Activated T-cell treated with anti-CD3 and anti-CD28 coated beads for 4 hours (primary cell): ENCODE results near the gene IP6K2.
A peak's percentile ranks its signal among the peaks of the same experiment; 100 is the strongest.

ENCODE experiments used
- DNase-seq: peaks from one replicate; pipeline ENCODE4 v3.0.0-alpha.2; 2020

Gene IP6K2

GRCh38 chr3:48662753-48663488 is 54.1 kb downstream of the IP6K2 start, which contains the start of gene CELSR3:
TSS of gene CELSR3 (minus strand) at chr3:48662886. CDS start at chr3:48662634, 252 bp downstream.
- no peak for DNase-seq

- no peak for DNase-seq
Measured at GRCh38 chr3:48662145-48662752, 54.8 kb downstream of the IP6K2 start.

- peak; percentile 64 for DNase-seq
Measured at GRCh38 chr3:48661501-48662144, 55.4 kb downstream of the IP6K2 start.

- DNase-seq: no peak
Measured at GRCh38 chr3:48660800-48661400, 56.1 kb downstream of the IP6K2 start.

GRCh38 chr3:48656841-48657281 is 60.2 kb downstream of the IP6K2 start:
- DNase-seq: no peak

GRCh38 chr3:48656061-48656840 is 60.8 kb downstream of the IP6K2 start:
- peak; percentile 81 for DNase-seq

GRCh38 chr3:48655606-48656005 is 61.4 kb downstream of the IP6K2 start:
- peak; percentile 52 for DNase-seq

GRCh38 chr3:48655063-48655462 is 62.0 kb downstream of the IP6K2 start:
- DNase-seq: no peak

GRCh38 chr3:48652923-48653715 is 63.9 kb downstream of the IP6K2 start:
- no peak for DNase-seq

- no peak for DNase-seq
Measured at GRCh38 chr3:48651771-48652170, 65.2 kb downstream of the IP6K2 start.

- DNase-seq: no peak
Measured at GRCh38 chr3:48650723-48651122, 66.3 kb downstream of the IP6K2 start.

- DNase-seq: no peak
Measured at GRCh38 chr3:48648188-48648850, 68.7 kb downstream of the IP6K2 start.

- DNase-seq: no peak
Measured at GRCh38 chr3:48647714-48648113, 69.3 kb downstream of the IP6K2 start.

GRCh38 chr3:48644898-48645760 is 71.9 kb downstream of the IP6K2 start:
- DNase-seq: no peak

- no peak for DNase-seq
Measured at GRCh38 chr3:48642605-48643004, 74.4 kb downstream of the IP6K2 start.

GRCh38 chr3:48641396-48641795 is 75.6 kb downstream of the IP6K2 start:
- DNase-seq: no peak

GRCh38 chr3:48639944-48640606 is 76.9 kb downstream of the IP6K2 start:
- DNase-seq: no peak
